PC-3 (cell line): ENCODE results near the gene GLRA2.

Experiments
- EZH2phosphoT487 ChIP-seq: fragments of 300-600 bp; sonication (generic); IDR thresholded peaks from 2 replicates; pipeline ENCODE4 v1.6.1; 2018; ENCODE audit warnings: mild to moderate bottlenecking, antibody characterized with exemption, low read length, borderline replicate concordance
- TF ChIP-seq, protein P1 (sequence below): fragments of 300-600 bp; sonication (generic); conservative IDR thresholded peaks from 2 replicates; pipeline ENCODE4 v1.5.1; 2017; ENCODE audit warnings: antibody characterized with exemption, low read depth, mild to moderate bottlenecking, low read length

DNA sequence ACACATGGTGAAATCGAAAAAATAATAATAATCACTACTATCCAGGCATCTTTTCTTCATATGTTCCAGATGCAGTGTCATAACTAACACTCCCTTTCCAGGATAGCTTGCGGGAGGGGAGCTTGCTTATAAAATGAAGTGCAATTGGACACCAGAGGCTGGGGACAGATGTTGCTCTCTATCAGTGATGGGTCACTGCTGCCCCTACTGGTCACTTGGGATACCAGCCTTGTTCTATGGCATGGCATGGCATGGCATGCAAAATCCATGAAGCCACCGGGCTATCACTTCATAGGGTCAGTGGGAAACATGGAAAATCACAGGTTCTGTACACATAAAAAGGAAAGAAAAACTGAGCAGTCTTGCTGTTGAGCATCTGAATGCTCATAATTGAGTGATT lies 168.1 kb downstream of the GLRA2 start:
- TF ChIP-seq EZH2phosphoT487, result no peak
- TF ChIP-seq, protein P1, sequence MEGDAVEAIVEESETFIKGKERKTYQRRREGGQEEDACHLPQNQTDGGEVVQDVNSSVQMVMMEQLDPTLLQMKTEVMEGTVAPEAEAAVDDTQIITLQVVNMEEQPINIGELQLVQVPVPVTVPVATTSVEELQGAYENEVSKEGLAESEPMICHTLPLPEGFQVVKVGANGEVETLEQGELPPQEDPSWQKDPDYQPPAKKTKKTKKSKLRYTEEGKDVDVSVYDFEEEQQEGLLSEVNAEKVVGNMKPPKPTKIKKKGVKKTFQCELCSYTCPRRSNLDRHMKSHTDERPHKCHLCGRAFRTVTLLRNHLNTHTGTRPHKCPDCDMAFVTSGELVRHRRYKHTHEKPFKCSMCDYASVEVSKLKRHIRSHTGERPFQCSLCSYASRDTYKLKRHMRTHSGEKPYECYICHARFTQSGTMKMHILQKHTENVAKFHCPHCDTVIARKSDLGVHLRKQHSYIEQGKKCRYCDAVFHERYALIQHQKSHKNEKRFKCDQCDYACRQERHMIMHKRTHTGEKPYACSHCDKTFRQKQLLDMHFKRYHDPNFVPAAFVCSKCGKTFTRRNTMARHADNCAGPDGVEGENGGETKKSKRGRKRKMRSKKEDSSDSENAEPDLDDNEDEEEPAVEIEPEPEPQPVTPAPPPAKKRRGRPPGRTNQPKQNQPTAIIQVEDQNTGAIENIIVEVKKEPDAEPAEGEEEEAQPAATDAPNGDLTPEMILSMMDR, result peak; percentile 84
